NCI-H82 treated with DMSO at 0.1 percent for 48 hours (cell line): ENCODE results near the gene PRR30.
"Not testable (repeated sequence)": the region's sequence is repeated elsewhere in the genome, so short reads cannot be mapped to it uniquely, and the experiment has no call there.

Source experiments
- DNase-seq: peaks from one replicate; lab custom pipeline; 2025; ENCODE audit not compliant: unreplicated experiment; lab: John Stamatoyannopoulos, UW

The PRR30 gene

DNA sequence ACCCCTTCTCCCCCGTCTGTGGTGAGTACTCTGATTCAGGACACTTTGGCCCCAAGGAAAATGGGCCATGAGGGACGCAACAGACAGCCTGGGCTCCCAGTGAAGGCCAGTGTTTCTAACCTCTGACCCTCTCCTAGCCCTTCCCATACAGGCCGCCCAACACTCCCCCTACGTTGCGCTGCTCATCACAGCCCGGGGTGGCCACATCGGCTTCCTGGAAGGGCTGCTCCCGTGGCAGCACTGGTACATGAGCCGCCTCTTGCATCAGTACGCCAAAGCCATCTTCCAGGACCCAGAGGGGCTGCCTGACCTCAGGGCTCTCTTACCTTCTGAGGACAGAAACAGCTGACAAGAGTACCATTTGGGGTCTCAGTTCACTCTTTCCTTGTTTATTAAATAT, 8.8 kb downstream of the PRR30 start:
- no peak for DNase-seq

DNA sequence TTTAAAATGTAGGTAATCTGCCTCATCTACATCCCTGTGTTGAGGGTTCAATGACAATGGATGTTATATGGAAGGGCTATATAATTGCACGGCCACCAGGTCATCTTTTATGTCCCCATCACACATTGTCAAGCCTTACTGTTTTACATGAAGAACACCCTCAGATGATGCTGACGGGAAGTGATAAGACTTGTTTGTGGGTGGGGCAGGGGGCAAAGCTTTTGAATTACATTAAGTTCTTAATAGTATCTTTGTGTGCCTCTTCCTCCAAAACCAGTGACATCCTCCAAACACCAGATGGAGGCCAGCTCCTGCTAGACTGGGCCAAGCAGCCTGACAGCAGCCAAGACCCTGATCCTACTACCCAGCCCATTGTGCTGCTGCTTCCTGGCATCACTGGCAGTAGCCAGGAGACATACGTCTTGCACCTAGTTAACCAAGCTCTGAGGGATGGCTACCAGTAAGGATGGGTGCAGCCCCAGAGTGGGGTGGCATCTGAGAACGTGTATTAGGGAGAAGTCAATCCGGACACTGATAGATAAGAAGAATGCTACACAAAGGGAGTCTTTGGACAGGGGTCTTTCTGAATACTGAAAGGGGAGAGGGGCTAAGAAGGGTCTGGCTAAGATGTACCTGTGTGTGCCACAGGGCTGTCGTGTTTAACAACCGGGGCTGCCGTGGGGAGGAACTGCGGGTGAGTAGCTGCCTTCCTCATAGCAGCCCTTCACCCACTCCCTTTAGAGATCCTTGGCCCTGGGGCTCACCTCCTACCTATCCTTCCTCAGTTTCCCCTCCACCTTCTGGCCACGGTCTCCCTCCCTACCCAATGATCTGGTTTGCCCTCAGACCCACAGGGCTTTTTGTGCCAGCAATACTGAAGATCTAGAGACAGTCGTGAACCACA, 10.3 kb downstream of the PRR30 start:
- DNase-seq: no peak

DNA sequence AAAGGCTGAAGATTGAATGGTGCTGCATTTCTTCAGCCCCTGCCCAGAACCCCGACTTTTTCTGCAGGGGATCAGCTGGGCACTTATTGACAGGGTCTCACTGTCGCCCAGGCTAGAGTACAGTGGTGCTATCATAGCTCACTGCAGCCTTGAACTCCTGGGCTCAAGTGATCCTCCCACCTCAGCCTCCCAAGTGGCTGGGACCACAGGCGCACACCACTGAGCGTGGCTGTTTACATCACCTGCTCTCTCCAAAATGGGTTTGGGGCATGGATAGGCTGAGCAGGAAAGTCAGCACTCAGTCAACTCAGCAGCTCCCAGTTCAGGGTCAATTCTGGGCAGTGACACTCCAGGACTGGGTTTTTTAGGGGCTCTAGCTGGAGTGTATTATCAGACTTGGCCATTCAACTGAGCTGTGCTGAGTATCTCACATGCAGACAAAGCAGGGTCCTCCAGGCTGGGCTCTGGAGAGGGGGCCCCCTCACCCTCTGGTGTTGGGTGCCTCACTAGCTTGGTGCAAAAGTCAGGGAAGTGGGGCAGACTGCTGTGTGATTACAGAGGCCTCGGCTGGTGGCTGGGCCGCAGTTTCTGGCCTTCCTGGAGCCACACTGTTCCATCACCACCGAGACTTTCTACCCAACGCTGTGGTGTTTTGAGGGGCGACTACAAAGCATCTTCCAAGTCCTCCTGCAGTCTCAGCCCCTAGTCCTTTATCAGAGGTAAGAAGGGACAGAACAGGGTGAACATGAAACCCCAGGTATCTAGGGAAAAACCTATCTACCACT, 11.1 kb downstream of the PRR30 start:
- DNase-seq: no peak

DNA sequence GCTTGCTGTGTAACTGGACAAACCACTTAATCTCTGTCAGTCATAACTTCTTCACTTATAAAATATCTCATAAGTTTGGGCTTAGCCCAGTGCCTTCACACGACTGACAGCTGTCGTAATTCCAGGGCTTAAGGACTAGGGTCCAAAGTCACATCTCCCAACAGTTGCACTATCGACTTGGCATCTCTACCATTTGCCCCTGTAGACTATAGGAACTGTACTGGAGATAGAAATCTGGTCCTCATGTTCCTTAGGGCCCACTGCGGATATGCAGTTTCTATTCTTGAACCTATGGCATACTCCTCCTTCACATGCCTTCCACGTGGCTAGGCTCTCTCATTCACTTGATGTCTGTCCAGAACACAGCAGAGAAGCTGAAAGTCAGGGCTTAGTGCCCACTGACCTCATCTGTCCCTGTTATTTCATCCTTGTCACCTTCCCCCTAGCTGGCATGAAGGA, 12.9 kb downstream of the PRR30 start:
- DNase-seq: no peak

- no peak for DNase-seq
Observed at GRCh38 chr2:27125104-27125503, 14.1 kb downstream of the PRR30 start.

- no peak for DNase-seq
Observed at GRCh38 chr2:27123302-27124150, 15.7 kb downstream of the PRR30 start, which contains the start of gene ABHD1. TSS of gene ABHD1 (plus strand) at chr2:27123815. CDS start at chr2:27123949, 134 bp downstream.

DNA sequence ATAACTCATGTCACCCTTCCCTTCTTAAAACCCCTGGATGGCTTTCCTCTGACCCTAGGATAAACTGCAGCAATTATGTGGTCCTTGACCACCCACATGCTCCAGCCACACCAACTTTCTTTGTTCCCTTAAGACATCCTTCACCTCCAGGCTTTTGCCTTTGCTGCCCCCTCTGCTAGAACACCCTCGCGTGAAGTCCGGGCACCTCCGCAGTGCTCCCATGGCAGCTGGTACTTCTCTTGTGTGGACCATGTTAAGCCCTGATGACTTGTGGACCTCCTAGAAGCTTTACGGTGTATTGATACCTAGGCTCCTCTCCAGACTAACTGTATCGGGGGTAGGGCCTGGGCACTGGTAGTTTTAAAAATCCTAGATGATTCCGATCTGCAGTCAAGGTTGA, 16.4 kb downstream of the PRR30 start:
- no peak for DNase-seq

DNA sequence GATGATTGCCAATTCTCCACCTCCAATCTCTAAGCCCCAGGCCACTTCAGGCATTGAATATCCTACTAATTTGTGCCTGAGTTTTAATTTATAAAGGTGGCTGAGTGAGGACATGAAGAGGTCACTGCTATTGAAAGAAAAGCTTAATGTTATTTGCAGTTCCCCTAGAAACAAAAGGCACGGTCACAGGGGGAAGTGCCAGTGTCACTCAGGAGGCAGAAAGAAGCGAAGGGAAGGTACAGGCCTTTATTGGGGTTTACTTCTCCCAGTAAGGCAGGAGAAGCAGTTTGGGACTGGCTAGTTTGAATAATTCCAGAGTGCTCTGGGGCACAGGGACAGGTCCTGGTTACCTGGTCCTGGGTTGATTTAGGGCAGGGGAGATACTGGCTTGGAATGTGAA, 17.3 kb downstream of the PRR30 start:
- no peak for DNase-seq

DNA sequence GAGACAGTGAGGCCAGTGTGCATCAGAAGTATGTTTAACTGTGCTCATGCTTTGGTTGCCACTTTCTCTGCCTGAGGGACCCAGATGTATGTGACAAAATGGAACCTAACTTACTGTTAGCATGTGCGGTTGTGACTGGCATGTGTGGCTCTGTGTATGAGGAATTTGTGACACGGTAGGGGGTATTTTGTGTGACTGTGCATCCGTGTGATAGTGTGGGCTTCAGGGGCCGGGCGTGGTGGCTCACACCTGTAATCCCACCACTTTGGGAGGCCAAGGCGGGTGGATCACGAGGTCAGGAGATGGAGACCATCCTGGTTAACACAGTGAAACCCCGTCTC, 19.9 kb downstream of the PRR30 start:
- not testable (repeated sequence) for DNase-seq

- DNase-seq: no peak
Observed at GRCh38 chr2:27118525-27119329, 20.5 kb downstream of the PRR30 start, which contains the start of gene CGREF1. TSS of gene CGREF1 (minus strand) at chr2:27119128. CDS start at chr2:27104366, 14,762 bp downstream.

DNA sequence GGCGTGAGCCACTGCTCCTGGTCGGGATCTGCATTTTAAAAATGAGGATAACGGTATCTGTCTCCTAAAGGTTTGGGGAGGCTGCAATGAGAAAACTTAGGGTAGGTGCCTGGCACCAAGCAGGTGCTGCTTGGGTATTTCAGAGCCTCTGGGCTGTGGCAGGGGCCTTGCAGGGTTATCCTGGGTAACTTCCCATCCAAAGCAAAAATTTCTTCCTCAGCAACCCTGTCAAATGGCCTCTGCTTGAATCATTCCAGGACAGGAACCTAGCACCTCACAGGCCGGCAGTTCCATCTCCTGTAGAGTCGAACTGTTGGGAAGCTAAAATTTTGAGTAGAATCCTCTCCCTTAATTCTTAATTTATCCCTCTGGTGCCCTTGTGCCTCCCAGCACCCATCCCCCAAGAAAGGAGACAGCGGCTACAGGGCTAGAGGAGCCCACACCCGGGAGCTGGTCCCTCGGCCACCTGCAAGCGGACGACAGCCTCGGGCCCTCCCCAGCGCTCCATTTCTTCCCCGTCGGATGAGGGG, 21.1 kb downstream of the PRR30 start:
- no peak for DNase-seq

DNA sequence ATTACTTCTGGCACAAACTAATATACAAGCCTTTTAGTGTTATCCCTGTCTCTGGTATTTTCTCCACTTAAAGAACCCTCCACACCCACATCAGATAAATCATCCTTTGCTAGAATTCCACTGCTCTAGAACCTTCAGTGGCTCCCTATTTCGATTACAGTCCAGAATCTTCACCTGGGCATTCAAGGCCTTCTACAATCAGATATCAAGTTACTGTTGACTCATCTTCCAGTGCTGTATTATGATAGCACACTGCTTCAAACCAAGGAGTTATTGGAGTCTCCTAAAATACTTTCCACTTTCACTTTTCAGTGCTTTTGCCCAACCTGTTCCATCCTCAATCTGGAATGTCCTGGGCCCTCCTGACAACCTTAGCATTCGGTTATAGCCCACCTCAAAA, 23.7 kb downstream of the PRR30 start:
- DNase-seq: no peak

DNA sequence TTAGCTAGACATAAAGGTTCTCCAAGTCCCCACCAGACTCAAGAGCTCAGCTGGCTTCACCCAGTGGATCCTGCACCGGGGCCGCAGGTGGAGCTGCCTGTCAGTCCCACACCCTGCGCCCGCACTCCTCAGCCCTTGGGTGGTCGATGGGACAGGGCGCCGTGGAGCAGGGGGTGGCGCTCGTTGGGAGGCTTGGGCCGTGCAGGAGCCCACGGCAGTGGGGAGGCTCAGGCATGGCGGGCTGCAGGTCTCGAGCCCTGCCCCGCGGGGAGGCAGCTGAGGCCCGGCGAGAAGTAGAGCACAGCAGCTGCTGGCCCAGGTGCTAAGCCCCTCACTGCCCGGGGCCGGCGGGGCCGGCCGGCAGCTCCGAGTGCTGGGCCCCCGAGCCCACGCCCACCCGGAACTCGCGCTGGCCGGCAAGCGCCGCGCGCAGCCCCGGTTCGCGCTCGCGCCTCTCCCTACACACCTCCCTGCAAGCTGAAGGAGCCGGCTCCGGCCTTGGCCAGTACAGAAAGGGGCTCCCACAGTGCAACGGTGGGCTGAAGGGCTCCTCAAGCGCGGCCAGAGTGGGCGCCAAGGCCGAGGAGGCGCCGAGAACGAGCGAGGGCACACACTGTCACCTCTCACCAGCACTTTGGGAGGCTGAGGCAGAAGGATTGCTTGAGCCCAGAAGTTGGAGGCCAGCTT, 27.7 kb downstream of the PRR30 start:
- not testable (repeated sequence) for DNase-seq

- DNase-seq: not testable (repeated sequence)
Observed at GRCh38 chr2:27110603-27111352, 28.4 kb downstream of the PRR30 start.

DNA sequence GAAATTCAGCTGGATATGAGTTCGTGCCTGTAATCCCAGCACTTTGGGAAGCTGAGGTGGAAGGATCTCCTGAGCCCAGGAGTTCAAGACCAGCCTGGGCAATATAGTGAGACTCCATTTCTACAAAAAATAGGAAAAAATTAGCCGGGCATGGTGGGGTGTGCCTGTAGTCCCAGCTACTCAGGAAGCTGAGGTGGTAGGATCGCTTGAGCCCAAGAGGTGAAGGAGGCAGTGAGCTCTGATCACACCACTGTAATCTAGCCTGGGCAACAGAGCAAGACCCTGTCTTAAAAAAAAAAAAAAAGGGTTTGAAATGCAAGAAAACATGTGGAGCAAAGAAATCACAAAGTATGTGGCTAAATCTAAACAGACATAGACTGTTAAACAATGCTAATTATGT, 30.1 kb downstream of the PRR30 start:
- no peak for DNase-seq

GRCh38 chr2:27108221-27108620, 31.0 kb downstream of the PRR30 start:
- DNase-seq: no peak

GRCh38 chr2:27105981-27106380, 33.2 kb downstream of the PRR30 start:
- no peak for DNase-seq

DNA sequence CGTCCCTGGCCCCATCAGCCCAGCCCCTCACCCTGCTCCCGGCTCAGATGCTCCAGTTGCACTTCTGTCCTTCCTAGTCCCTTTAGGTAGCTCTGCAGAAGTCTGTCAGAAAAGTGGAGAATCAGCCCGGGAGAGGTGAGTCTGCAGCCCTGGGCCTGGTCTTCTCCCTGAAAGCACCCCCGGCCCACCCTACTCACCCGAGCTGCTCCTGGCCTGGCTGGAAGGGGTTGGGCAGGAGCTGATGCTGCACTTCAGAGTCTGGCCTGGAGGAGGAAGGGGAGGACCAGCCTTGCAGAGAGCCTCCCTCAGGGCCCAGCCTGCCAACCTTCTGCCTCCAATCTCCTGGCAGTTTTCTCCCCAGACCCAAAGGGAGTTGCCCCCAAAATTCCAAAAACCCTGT, 36.9 kb downstream of the PRR30 start:
- DNase-seq: no peak

DNA sequence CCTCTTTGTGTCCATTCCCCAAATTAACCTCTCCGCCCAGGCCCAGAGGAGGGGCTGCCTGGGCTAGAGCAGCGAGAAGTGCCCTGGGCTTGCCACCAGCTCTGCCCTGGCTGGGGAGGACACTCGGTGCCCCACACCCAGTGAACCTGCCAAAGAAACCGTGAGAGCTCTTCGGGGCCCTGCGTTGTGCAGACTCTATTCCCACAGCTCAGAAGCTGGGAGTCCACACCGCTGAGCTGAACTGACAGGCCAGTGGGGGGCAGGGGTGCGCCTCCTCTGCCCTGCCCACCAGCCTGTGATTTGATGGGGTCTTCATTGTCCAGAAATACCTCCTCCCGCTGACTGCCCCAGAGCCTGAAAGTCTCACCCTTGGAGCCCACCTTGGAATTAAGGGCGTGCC, 39.2 kb downstream of the PRR30 start:
- DNase-seq: no peak
